ENCODE measurements around the gene USP20. TPM values are rescaled to one million over a fixed set of nuclear protein-coding genes. Genes with fewer than 3 reads are reported as not detected.

The USP20 gene
- total RNA-seq, 1 experiment from 2014 or later = 14.4 TPM

DNA sequence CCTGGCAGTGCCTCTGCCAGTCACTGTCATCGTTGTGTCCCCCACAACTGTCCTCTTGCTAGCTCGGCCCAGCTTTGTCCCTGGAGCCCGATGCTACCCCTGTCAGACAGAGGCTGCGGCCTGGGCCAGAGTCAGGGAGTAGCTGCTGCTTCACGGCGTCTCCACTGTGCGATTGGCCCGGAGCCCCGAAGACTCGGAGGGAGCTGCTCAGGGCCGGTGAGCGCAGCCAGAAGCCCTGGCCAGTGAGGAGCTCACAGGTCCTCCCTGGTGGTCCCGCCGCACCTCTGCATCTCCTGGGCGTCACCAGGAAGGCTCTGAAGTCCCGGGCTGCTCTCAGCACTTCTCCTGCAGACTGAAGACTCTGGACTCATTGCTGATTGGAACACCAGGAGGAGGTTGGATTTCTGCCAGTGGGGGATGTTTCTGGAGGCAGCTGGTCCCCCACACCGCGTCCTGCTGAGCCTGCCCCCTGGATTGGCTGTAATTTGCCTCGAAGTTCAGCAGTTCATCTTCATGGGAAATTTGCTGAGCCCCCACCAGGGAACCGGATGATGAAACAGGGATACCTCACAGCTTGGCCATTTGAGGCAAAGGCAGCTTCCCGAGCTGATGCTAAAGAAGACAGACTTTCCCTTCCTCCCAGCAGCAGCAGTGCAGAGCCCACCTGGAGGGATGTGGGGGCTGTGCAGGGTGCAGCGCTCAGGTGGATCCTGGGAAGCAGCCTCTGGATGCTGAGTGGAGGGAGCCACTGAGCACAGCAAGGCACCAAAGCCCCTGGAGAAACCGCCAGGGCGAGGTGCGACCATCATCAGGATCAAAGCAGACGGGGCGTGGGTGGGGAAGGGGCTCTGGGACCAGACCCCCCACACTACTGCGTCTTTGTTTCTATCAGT lies 45.6 kb downstream of the USP20 start:
- no peak for ATAC-seq
- Histone ChIP-seq H3K4me3 (ENCODE audit: low read depth in 2 of 2, low read length in 2 of 2) (no peak overlapping the region), H3K9me3 (ENCODE audit: control insufficient read depth, insufficient read depth, low read depth, low read length) (no peaks in the 10 kb centered on the region), H3K27me3 (ENCODE audit: control insufficient read depth, insufficient read depth, low read length) (no peaks in the 10 kb centered on the region), H3K4me1 (ENCODE audit: control insufficient read depth, insufficient read depth, low read length) (no peaks in the 10 kb centered on the region), H3K27ac (ENCODE audit: low read length) (no peak overlapping the region), H3K36me3 (ENCODE audit: control insufficient read depth, insufficient read depth, low read length) (no peaks in the 10 kb centered on the region)
- CTCF ChIA-PET = interaction anchor here (0.6 kb wide), 1 partner anchor 12 kb away, joined by 3 read pairs; no protein-coding TSS in a partner anchor
- in situ Hi-C loops (cut with HindIII; ENCODE audit: low pct_unique_long_range_greater_than_20kb, low sequenced_read_pairs) = no loop called here
- no TSS peak for BruUV-seq (replicated peaks)
- DNase-seq (ENCODE audit: low read depth, low spot score) = no peak
- no peak for TF ChIP-seq REST (IDR thresholded peaks at IDR 0.05; ENCODE audit: insufficient read depth in 1 of 2, low read depth in 2 of 2, low read length in 1 of 2)
- no peak for TF ChIP-seq TCF7L2 (IDR thresholded peaks at IDR 0.05; ENCODE audit: low read depth, low read length)
- TF ChIP-seq SIN3A (IDR thresholded peaks at IDR 0.05; ENCODE audit: borderline replicate concordance, insufficient read depth, low read depth, low read length) = no peak
- TF ChIP-seq CTCF (IDR thresholded peaks at IDR 0.05) = no peak
- TF ChIP-seq POLR2AphosphoS5 (IDR thresholded peaks at IDR 0.05; ENCODE audit: low read depth, low read length) = no peak
- POLR2A ChIA-PET = no interaction called here
- intact Hi-C loops (cut with micrococcal nuclease; ENCODE audit: unreplicated experiment) = loop anchor here (10.0 kb wide), 1 partner anchor 154 kb away; no protein-coding TSS in a partner anchor

- Histone ChIP-seq H3K4me1 (ENCODE audit: control insufficient read depth, insufficient read depth, low read length) (no peaks in the 10 kb centered on the region), H3K9me3 (ENCODE audit: control insufficient read depth, insufficient read depth, low read depth, low read length) (no peaks in the 10 kb centered on the region), H3K4me3 (ENCODE audit: low read depth in 2 of 2, low read length in 2 of 2) (no peak overlapping the region), H3K27me3 (ENCODE audit: control insufficient read depth, insufficient read depth, low read length) (no peaks in the 10 kb centered on the region), H3K36me3 (ENCODE audit: control insufficient read depth, insufficient read depth, low read length) (no peaks in the 10 kb centered on the region), H3K27ac (ENCODE audit: low read length) (no peak overlapping the region)
- BruUV-seq (replicated peaks) = no TSS peak
- in situ Hi-C loops (cut with HindIII; ENCODE audit: low pct_unique_long_range_greater_than_20kb, low sequenced_read_pairs) = no loop called here
- DNase-seq (ENCODE audit: low read depth, low spot score) (no peak), ATAC-seq (no peak)
- intact Hi-C loops (cut with micrococcal nuclease; ENCODE audit: unreplicated experiment) = loop anchor here (10.0 kb wide), 1 partner anchor 153 kb away; no protein-coding TSS in a partner anchor
- POLR2A ChIA-PET = no interaction called here
- TF ChIP-seq TCF7L2 (IDR thresholded peaks at IDR 0.05; ENCODE audit: low read depth, low read length) (no peak), POLR2AphosphoS5 (IDR thresholded peaks at IDR 0.05; ENCODE audit: low read depth, low read length) (no peak), SIN3A (IDR thresholded peaks at IDR 0.05; ENCODE audit: borderline replicate concordance, insufficient read depth, low read depth, low read length) (no peak), CTCF (IDR thresholded peaks at IDR 0.05) (no peak), REST (IDR thresholded peaks at IDR 0.05; ENCODE audit: insufficient read depth in 1 of 2, low read depth in 2 of 2, low read length in 1 of 2) (no peak)
- CTCF ChIA-PET = interaction anchor here (0.7 kb wide), 1 partner anchor 122 kb away, joined by 3 read pairs; no protein-coding TSS in a partner anchor
Observed at GRCh38 chr9:129881547-129882324, 46.5 kb downstream of the USP20 start.
